Gastroesophageal sphincter (tissue), 3 donors: ENCODE data around the gene RAE1.

Source experiments
- CTCF ChIP-seq, 4 experiments: fragments of 200-600 bp in 2 of 4; fragments of 450-650 bp in 2 of 4; sonication (generic) in 1 of 4; IDR thresholded peaks; one replicate each; pipeline ENCODE4 v1.5.1; 2017 to 2019; ENCODE audit warnings: antibody characterized with exemption in 4 of 4, mild to moderate bottlenecking in 2 of 4, moderate library complexity in 2 of 4
- POLR2A ChIP-seq, 2 donors: fragments of 450-650 bp; IDR thresholded peaks; one replicate each; pipeline ENCODE4 v1.6.1; 2017; ENCODE audit warnings: antibody characterized with exemption in 2 of 2, mild to moderate bottlenecking in 2 of 2, moderate library complexity in 1 of 2

- peak in 1 of 4 experiments; percentile 12 for TF ChIP-seq CTCF (IDR thresholded peaks at IDR 0.05)
- TF ChIP-seq POLR2A (IDR thresholded peaks at IDR 0.05) = peak; percentile 34 to 45
These were observed at the start of gene RAE1 for GRCh38 chr20:57351042-57351783.
